HepG2 (cell line): Measurements from ENCODE around the gene FLVCR1. TPM values are rescaled to one million over a fixed set of nuclear protein-coding genes. Genes with fewer than 3 reads are reported as not detected.

Experiments
- ATAC-seq: fragments of 200-7000 bp; cut with Tn5 transposase; 3 replicates; pipeline ENCODE4 v1.9.1; 2020; ENCODE audit warnings: mild to moderate bottlenecking, moderate library complexity
- BruUV-seq: library from RNA; stranded (reverse); fragments of 400-500 nt; replicated peaks from 2 replicates; lab custom pipeline; 2021; lab: Mats Ljungman, UMichigan
- CTCF ChIA-PET: fragments of 300-600 bp; formaldehyde crosslinking; extraction: SDS; loops from one replicate; lab custom pipeline; 2021; ENCODE audit warnings: low total read pairs, inconsistent platforms, low intra/inter-chr PET ratio; lab: Yijun Ruan, JAX
- POLR2A ChIA-PET: fragments of 350-600 bp; sonication (Branson Sonifier 250); formaldehyde crosslinking; loops from one replicate; lab custom pipeline; 2020; ENCODE audit warnings: antibody characterized with exemption, inconsistent platforms; lab: Yijun Ruan, JAX
- DNase-seq: peaks from one replicate; pipeline ENCODE4 v3.0.0-alpha.2; 2015; ENCODE audit warnings: low spot score
- FAIRE-seq: peaks from 3 replicates; lab custom pipeline; 2011; peaks lifted over from hg19 to GRCh38; lab: Jason Lieb, UNC
- H2AFZ ChIP-seq: one replicate; pipeline ENCODE4 v1.6.1; 2011; ENCODE audit warnings: low read length, inconsistent platforms
- H3K27ac ChIP-seq: fragments of 300-600 bp; 3 replicates; pipeline ENCODE4 v1.8.0; 2011; ENCODE audit warnings: mixed run types, mild to moderate bottlenecking, mixed read lengths, low read length, inconsistent platforms; ENCODE audit not compliant: insufficient read depth; ENCODE audit errors: extremely low read length
- H3K27me3 ChIP-seq, 2 experiments: fragments of 200-600 bp in 1 of 2; 2 replicates in 1 of 2; 3 replicates in 1 of 2; pipeline versions ENCODE4 v1.6.0 to v1.8.0; 2011; ENCODE audit warnings: low read length in 2 of 2, mild to moderate bottlenecking in 2 of 2, moderate library complexity in 2 of 2, inconsistent platforms in 1 of 2; ENCODE audit not compliant: insufficient read depth in 2 of 2, control insufficient read depth in 1 of 2
- H3K36me3 ChIP-seq, 2 experiments: fragments of 200-600 bp in 1 of 2; replicated peaks in 1 of 2; 2 replicates in 1 of 2; 3 replicates in 1 of 2; pipeline versions ENCODE4 v1.5.1 to v1.8.0; 2011; ENCODE audit warnings: low read length in 2 of 2, inconsistent platforms in 1 of 2; ENCODE audit not compliant: insufficient read depth in 2 of 2, control insufficient read depth in 1 of 2
- H3K4me1 ChIP-seq: 2 replicates; pipeline ENCODE4 v1.5.1; 2012; ENCODE audit warnings: low read length, inconsistent platforms; ENCODE audit not compliant: insufficient read depth
- H3K4me2 ChIP-seq: 2 replicates; pipeline ENCODE4 v1.6.0; 2011; ENCODE audit warnings: low read depth, low read length, inconsistent platforms
- H3K4me3 ChIP-seq, 3 experiments: fragments of 200-600 bp in 1 of 3; sonication (generic), shearing (Covaris generic) in 1 of 3; replicated peaks in 1 of 3; 2 replicates each; pipeline ENCODE4 v1.5.1; 2011 to 2016; ENCODE audit warnings: low read length in 3 of 3, inconsistent platforms in 2 of 3, low read depth in 2 of 3, mild to moderate bottlenecking in 2 of 3, control low read depth in 1 of 3, mixed read lengths in 1 of 3; ENCODE audit not compliant: insufficient read depth in 1 of 3
- H3K79me2 ChIP-seq: one replicate; pipeline ENCODE4 v1.6.1; 2011; ENCODE audit warnings: low read length, inconsistent platforms; ENCODE audit not compliant: insufficient read depth
- H3K9ac ChIP-seq: 2 replicates; pipeline ENCODE4 v1.6.0; 2011; ENCODE audit warnings: mild to moderate bottlenecking, low read depth, low read length, inconsistent platforms; ENCODE audit not compliant: insufficient read depth
- H3K9me3 ChIP-seq: 2 replicates; pipeline ENCODE4 v1.5.1; 2012; ENCODE audit warnings: mild to moderate bottlenecking, low read length
- H4K20me1 ChIP-seq: 2 replicates; pipeline ENCODE4 v1.6.0; 2011; ENCODE audit warnings: inconsistent platforms, mild to moderate bottlenecking, low read length, moderate library complexity; ENCODE audit not compliant: insufficient read depth
- ATF7-NPFF ChIP-seq: sonication (generic); formaldehyde crosslinking; IDR thresholded peaks from 2 replicates; pipeline ENCODE4 v1.8.1; 2023; ENCODE audit warnings: mild to moderate bottlenecking, low read depth, missing genetic modification reagents, moderate library complexity
- CEBPB ChIP-seq: IDR thresholded peaks from 2 replicates; pipeline ENCODE4 v1.6.1; 2011; ENCODE audit warnings: low read depth, low read length, improper control_type of control experiment, borderline replicate concordance
- MTERF4 ChIP-seq: sonication (generic); formaldehyde crosslinking; IDR thresholded peaks from 2 replicates; pipeline ENCODE4 v1.8.0; 2023; ENCODE audit warnings: mild to moderate bottlenecking, missing genetic modification reagents
- TBX2 ChIP-seq: sonication (generic); formaldehyde crosslinking; IDR thresholded peaks from 2 replicates; pipeline ENCODE4 v1.5.0; 2020; ENCODE audit warnings: missing genetic modification reagents, mild to moderate bottlenecking, borderline replicate concordance
- TCF7L2 ChIP-seq: IDR thresholded peaks from 2 replicates; pipeline ENCODE4 v1.6.1; 2011; ENCODE audit warnings: mild to moderate bottlenecking, low read depth, low read length, moderate library complexity
- TSC22D2 ChIP-seq: sonication (generic); formaldehyde crosslinking; IDR thresholded peaks from 2 replicates; pipeline ENCODE4 v1.5.1; 2020; ENCODE audit warnings: missing genetic modification reagents, mild to moderate bottlenecking, borderline replicate concordance
- ZBTB40 ChIP-seq, 2 experiments: fragments of 450-650 bp in 1 of 2; sonication (generic) in 1 of 2; formaldehyde crosslinking in 1 of 2; IDR thresholded peaks; 2 replicates each; pipeline versions ENCODE4 v1.6.1 to v1.8.0; 2016 to 2022; ENCODE audit warnings: antibody characterized with exemption in 1 of 2, mild to moderate bottlenecking in 1 of 2, missing genetic modification reagents in 1 of 2
- ZBTB7B ChIP-seq: sonication (generic); formaldehyde crosslinking; IDR thresholded peaks from 2 replicates; pipeline ENCODE4 v1.4.0; 2020; ENCODE audit warnings: missing genetic modification reagents
- ZNF101 ChIP-seq: sonication (generic); formaldehyde crosslinking; IDR thresholded peaks from 2 replicates; pipeline ENCODE4 v1.4.0; 2020; ENCODE audit warnings: mild to moderate bottlenecking, low read depth, missing genetic modification reagents, borderline replicate concordance
- ZSCAN20 ChIP-seq: sonication (generic); formaldehyde crosslinking; IDR thresholded peaks from 2 replicates; pipeline ENCODE4 v1.4.0; 2020; ENCODE audit warnings: missing genetic modification reagents, mild to moderate bottlenecking, borderline replicate concordance
- ZUFSP ChIP-seq: sonication (generic); formaldehyde crosslinking; IDR thresholded peaks from 2 replicates; pipeline ENCODE4 v1.9.0; 2021; ENCODE audit warnings: missing genetic modification reagents, mild to moderate bottlenecking, borderline replicate concordance
- WGBS: methylation state at CpG from one replicate; pipeline ENCODE4 v1.1.6; 2017; ENCODE audit warnings: low lambda C conversion rate; 5-methylcytosine and 5-hydroxymethylcytosine counted together
- in situ Hi-C: cut with HindIII; loops from 2 replicates; pipeline ENCODE4 v1.10.0; 2017; ENCODE audit warnings: low pct_unique_long_range_greater_than_20kb; ENCODE audit not compliant: extremely low pct_ligation_motif_present
- intact Hi-C: fragments of 100-400 bp; cut with micrococcal nuclease; formaldehyde crosslinking; loops from one replicate; pipeline ENCODE4 v1.10.0; 2022; ENCODE audit not compliant: unreplicated experiment
- polyA plus RNA-seq, 8 experiments: library from polyadenylated mRNA; depleted of rRNA in 3 of 8; stranded (reverse) in 7 of 8; unstranded in 1 of 8; fragments of >200 nt; fragmentation: Illumina TruSeq in 4 of 8; extraction: Trizol in 4 of 8; gene quantifications; 2 replicates each; pipeline versions ENCODE4 v1.2.1 to v1.2.3, GENCODE V29; 2011 to 2016; ENCODE audit warnings: low read depth in 4 of 8, missing spikeins in 1 of 8, mixed read lengths in 1 of 8; ENCODE audit not compliant: insufficient read depth in 1 of 8
- total RNA-seq, 5 experiments: library from RNA; depleted of rRNA; stranded (reverse); fragments of >200 nt; fragmentation: Illumina TruSeq; extraction: Trizol; gene quantifications; 2 replicates each; pipeline ENCODE4 v1.2.3, GENCODE V29; 2016; ENCODE audit warnings: low read depth in 1 of 5

FLVCR1 gene
- total and polyA plus RNA-seq, 2 of the 13 experiments (the other 11 are each of a cell fraction or from before 2014, with no cell fraction given), result 14.8 to 39.8 TPM

GRCh38 chr1:212909652-212910063 lies 51.6 kb downstream of the FLVCR1 start:
- FAIRE-seq (no peak), DNase-seq (no peak), ATAC-seq (no peak)
- no peaks in the 10 kb centered on the region for H3K79me2 ChIP-seq
- peaks cover 1% of the 10 kb centered on the region; the same call in 1 of the 2 replicates for H3K4me1 ChIP-seq
- H3K4me3 ChIP-seq, result no peak overlapping the region
- no peak overlapping the region for H3K9ac ChIP-seq
- H3K27me3 ChIP-seq, result no peaks in the 10 kb centered on the region
- H2AFZ ChIP-seq, result no peak overlapping the region
- H3K9me3 ChIP-seq, result no peaks in the 10 kb centered on the region
- H3K36me3 ChIP-seq, result no peaks in the 10 kb centered on the region
- WGBS, result 93% methylated on average over 3 of the region's 3 CpGs
- H3K4me2 ChIP-seq, result no peak overlapping the region
- BruUV-seq, result no TSS peak
- no peak for TF ChIP-seq TBX2 (CRISPR knock-in tag)
- no peak for TF ChIP-seq TCF7L2
- no peak for TF ChIP-seq ZUFSP (CRISPR knock-in tag)
- TF ChIP-seq MTERF4 (CRISPR knock-in tag), result no peak
- no peak for TF ChIP-seq CEBPB
- no peak for TF ChIP-seq ZBTB40 (IDR thresholded peaks at IDR 0.05)
- TF ChIP-seq ZBTB40 (CRISPR knock-in tag; IDR thresholded peaks at IDR 0.05), result no peak
- TF ChIP-seq ZBTB7B, result no peak
- no peak for TF ChIP-seq ZNF101 (CRISPR knock-in tag)
- TF ChIP-seq ZSCAN20 (CRISPR knock-in tag), result no peak
- TF ChIP-seq TSC22D2, result no peak
- TF ChIP-seq ATF7-NPFF, result no peak
- TF ChIP-seq, all 625 proteins: peak for 0
- POLR2A ChIA-PET, result no interaction called here
- Histone ChIP-seq H3K27ac (no peak overlapping the region), H4K20me1 (no peaks in the 10 kb centered on the region)
- in situ Hi-C loops, result no loop called here
- CTCF ChIA-PET, result no interaction called here
- intact Hi-C loops, result loop anchor here (10.0 kb wide), 1 partner anchor 95 kb away; no protein-coding TSS in a partner anchor
